ENCODE measurements around the gene STMP1.
"Not testable (repeated sequence)": the region's sequence is repeated elsewhere in the genome, so short reads cannot be mapped to it uniquely, and the experiment has no call there.

Gene STMP1

GRCh38 chr7:135634191-135634878, 28.0 kb upstream of the STMP1 start:
- H3K4me3 ChIP-seq (ENCODE audit: low read depth, low read length): no peak overlapping the region
- no peak for TF ChIP-seq CTCF (IDR thresholded peaks at IDR 0.05; ENCODE audit: borderline replicate concordance, insufficient read depth, low read depth, low read length)

GRCh38 chr7:135639690-135640089, 22.6 kb upstream of the STMP1 start:
- H3K4me3 ChIP-seq (ENCODE audit: low read depth, low read length): not testable (repeated sequence)

- TF ChIP-seq CTCF (IDR thresholded peaks at IDR 0.05; ENCODE audit: borderline replicate concordance, insufficient read depth, low read depth, low read length): no peak
- no peak overlapping the region for H3K4me3 ChIP-seq (ENCODE audit: low read depth, low read length)
Measured at GRCh38 chr7:135644154-135644553, 18.2 kb upstream of the STMP1 start.

- no peak overlapping the region for H3K4me3 ChIP-seq (ENCODE audit: low read depth, low read length)
- no peak for TF ChIP-seq CTCF (IDR thresholded peaks at IDR 0.05; ENCODE audit: borderline replicate concordance, insufficient read depth, low read depth, low read length)
Measured at GRCh38 chr7:135644729-135645128, 17.6 kb upstream of the STMP1 start.

- H3K4me3 ChIP-seq (ENCODE audit: low read depth, low read length): no peak overlapping the region
- TF ChIP-seq CTCF (IDR thresholded peaks at IDR 0.05; ENCODE audit: borderline replicate concordance, insufficient read depth, low read depth, low read length): peak; percentile 55; the same call in 1 of the 2 replicates
Measured at GRCh38 chr7:135645296-135645904, 16.9 kb upstream of the STMP1 start.

GRCh38 chr7:135647755-135648154, 14.6 kb upstream of the STMP1 start:
- no peak for TF ChIP-seq CTCF (IDR thresholded peaks at IDR 0.05; ENCODE audit: borderline replicate concordance, insufficient read depth, low read depth, low read length)
- H3K4me3 ChIP-seq (ENCODE audit: low read depth, low read length): no peak overlapping the region

- no peak for TF ChIP-seq CTCF (IDR thresholded peaks at IDR 0.05; ENCODE audit: borderline replicate concordance, insufficient read depth, low read depth, low read length)
- H3K4me3 ChIP-seq (ENCODE audit: low read depth, low read length): no peak overlapping the region
Measured at GRCh38 chr7:135648235-135648634, 14.1 kb upstream of the STMP1 start.
